MCF 10A (cell line): Measurements from ENCODE around the gene TNNT1. TPM values are rescaled to one million over a fixed set of nuclear protein-coding genes. Genes with fewer than 3 reads are reported as not detected.
A peak's percentile ranks its signal among the peaks of the same experiment; 100 is the strongest.

Experiments used
- BruUV-seq: library from RNA; stranded (reverse); fragments of 400-500 nt; replicated peaks from 2 replicates; lab custom pipeline; 2021; lab: Mats Ljungman, UMichigan
- CTCF ChIA-PET: fragments of 300-600 bp; sonication (Branson Sonifier 250); formaldehyde crosslinking; extraction: SDS; loops from one replicate; lab custom pipeline; 2021; ENCODE audit warnings: antibody characterized with exemption, inconsistent platforms; lab: Yijun Ruan, JAX
- POLR2A ChIA-PET: fragments of 300-600, 350-650 bp; sonication (Branson Sonifier 250); formaldehyde crosslinking; extraction: SDS; loops from one replicate; lab custom pipeline; 2020; ENCODE audit warnings: antibody characterized with exemption, inconsistent platforms; lab: Yijun Ruan, JAX
- DNase-seq: peaks from one replicate; pipeline ENCODE4 v3.0.0-alpha.2; 2018; ENCODE audit not compliant: unreplicated experiment
- H3K27ac Mint-ChIP-seq: one replicate; pipeline ENCODE4 v1.8.0; 2022; ENCODE audit warnings: mild to moderate bottlenecking, low read depth, mixed read lengths; ENCODE audit not compliant: unreplicated experiment
- H3K27me3 Mint-ChIP-seq: one replicate; pipeline ENCODE4 v1.8.0; 2022; ENCODE audit warnings: mixed read lengths; ENCODE audit not compliant: insufficient read depth, unreplicated experiment
- H3K36me3 Mint-ChIP-seq: one replicate; pipeline ENCODE4 v1.8.0; 2022; ENCODE audit warnings: mild to moderate bottlenecking, moderate library complexity, mixed read lengths; ENCODE audit not compliant: insufficient read depth, unreplicated experiment
- H3K4me1 Mint-ChIP-seq: one replicate; pipeline ENCODE4 v1.8.0; 2022; ENCODE audit warnings: mixed read lengths; ENCODE audit not compliant: insufficient read depth, unreplicated experiment
- H3K4me3 Mint-ChIP-seq: one replicate; pipeline ENCODE4 v1.8.0; 2022; ENCODE audit warnings: mild to moderate bottlenecking, moderate library complexity, mixed read lengths; ENCODE audit not compliant: unreplicated experiment
- H3K9me3 Mint-ChIP-seq: one replicate; pipeline ENCODE4 v1.8.0; 2022; ENCODE audit warnings: mixed read lengths; ENCODE audit not compliant: unreplicated experiment
- intact Hi-C: fragments of 100-400 bp; cut with micrococcal nuclease; formaldehyde crosslinking; loops from 2 replicates; pipeline ENCODE4 v1.14.1; 2022
- total RNA-seq: library from RNA; stranded (reverse); gene quantifications from 2 replicates; pipeline ENCODE4 v1.2.3, GENCODE V29; 2022
- TF ChIP-seq, protein P1 (sequence below): fragments of 200-600 bp; IDR thresholded peaks from one replicate; pipeline ENCODE4 v1.8.0; 2022; ENCODE audit warnings: antibody characterized with exemption, mild to moderate bottlenecking; ENCODE audit not compliant: unreplicated experiment

Gene TNNT1
- total RNA-seq, 1 experiment from 2014 or later: 32.3 TPM

GRCh38 chr19:55117663-55118391 is 31.2 kb downstream of the TNNT1 start:
- no peaks in the 10 kb centered on the region for H3K9me3 Mint-ChIP-seq
- TSS peak; percentile 89 for BruUV-seq
- peaks cover 4% of the 10 kb centered on the region for H3K27me3 Mint-ChIP-seq
- H3K36me3 Mint-ChIP-seq: peaks cover 4% of the 10 kb centered on the region
- intact Hi-C loops: no loop called here
- peaks cover 25% of the 10 kb centered on the region for H3K4me1 Mint-ChIP-seq
- peak overlapping the region; percentile 87 for H3K4me3 Mint-ChIP-seq
- ChIA-PET CTCF (interaction anchor here (0.5 to 1.6 kb wide), 4 partner anchors 30 to 206 kb away, joined by 3 to 4 read pairs (median 4); no protein-coding TSS in a partner anchor), POLR2A (interaction anchor here (0.6 to 2.3 kb wide), 25 partner anchors 9 to 929 kb away, joined by 3 to 12 read pairs (median 3); partner anchors contain the start of genes DNAAF3, FIZ1, KMT5C and LENG8)
- TF ChIP-seq, protein P1, sequence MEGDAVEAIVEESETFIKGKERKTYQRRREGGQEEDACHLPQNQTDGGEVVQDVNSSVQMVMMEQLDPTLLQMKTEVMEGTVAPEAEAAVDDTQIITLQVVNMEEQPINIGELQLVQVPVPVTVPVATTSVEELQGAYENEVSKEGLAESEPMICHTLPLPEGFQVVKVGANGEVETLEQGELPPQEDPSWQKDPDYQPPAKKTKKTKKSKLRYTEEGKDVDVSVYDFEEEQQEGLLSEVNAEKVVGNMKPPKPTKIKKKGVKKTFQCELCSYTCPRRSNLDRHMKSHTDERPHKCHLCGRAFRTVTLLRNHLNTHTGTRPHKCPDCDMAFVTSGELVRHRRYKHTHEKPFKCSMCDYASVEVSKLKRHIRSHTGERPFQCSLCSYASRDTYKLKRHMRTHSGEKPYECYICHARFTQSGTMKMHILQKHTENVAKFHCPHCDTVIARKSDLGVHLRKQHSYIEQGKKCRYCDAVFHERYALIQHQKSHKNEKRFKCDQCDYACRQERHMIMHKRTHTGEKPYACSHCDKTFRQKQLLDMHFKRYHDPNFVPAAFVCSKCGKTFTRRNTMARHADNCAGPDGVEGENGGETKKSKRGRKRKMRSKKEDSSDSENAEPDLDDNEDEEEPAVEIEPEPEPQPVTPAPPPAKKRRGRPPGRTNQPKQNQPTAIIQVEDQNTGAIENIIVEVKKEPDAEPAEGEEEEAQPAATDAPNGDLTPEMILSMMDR: no peak
- peak; percentile 99 for DNase-seq
- H3K27ac Mint-ChIP-seq: peak overlapping the region; percentile 92

DNA sequence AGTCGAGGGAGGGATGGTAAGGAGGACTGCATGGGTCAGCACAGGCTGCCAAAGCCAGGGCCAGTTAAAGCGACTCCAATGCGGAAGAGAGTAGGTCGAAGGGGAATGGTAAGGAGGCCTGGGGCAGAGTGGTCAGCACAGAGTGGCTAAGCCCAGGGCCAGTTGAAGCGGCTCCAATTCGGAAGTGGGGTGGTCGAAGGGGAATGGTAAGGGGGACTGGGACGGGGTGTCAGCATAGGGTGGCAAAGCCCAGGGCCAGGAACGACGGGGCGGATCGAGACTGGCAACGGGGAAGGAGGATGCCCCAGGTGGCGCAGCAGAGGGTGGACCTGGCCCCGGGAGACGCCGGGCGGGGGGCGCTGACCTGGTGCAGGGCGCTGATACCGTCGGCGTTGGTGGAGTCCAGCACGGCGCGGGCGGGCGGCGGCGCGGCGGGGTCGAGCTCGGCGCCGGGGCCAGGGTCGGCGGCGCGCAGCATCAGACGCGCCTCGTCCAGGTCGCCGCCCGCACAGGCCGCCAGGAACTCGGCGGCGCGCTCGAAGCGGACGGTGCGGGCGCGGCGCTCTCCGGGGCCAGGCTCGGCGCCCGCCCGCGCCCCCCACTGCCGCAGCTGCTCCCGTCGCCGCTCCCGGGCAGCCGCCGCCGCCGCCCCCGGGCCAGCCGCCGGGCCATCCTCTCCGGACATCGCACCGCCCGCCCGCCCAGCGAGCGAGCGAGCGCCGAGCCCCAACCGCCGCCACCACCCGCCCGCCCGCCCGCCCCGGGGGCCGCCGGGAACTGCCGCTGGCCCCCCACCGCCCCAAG is 31.9 kb downstream of the TNNT1 start, which contains the start of gene PPP1R12C:
PPP1R12C (minus strand) TSS at position 779 of the 804 bp plus-strand sequence; CDS start at position 685, 94 bp downstream.
- peak within 1 kb of the TSS; percentile 87 for H3K4me3 Mint-ChIP-seq
- H3K27me3 Mint-ChIP-seq: no peaks in the 10 kb centered on the region
- H3K27ac Mint-ChIP-seq: peak within 1 kb of the TSS; percentile 92
- ChIA-PET CTCF (interaction anchor here (0.6 to 1.6 kb wide), 4 partner anchors 28 to 502 kb away, joined by 3 to 4 read pairs (median 4); no protein-coding TSS in a partner anchor), POLR2A (interaction anchor here (0.6 to 2.3 kb wide), 26 partner anchors 10 to 980 kb away, joined by 3 to 12 read pairs (median 4); partner anchors contain the start of genes DNAAF3, EPS8L1, FIZ1 and ISOC2)
- BruUV-seq: no TSS peak
- intact Hi-C loops: no loop called here
- peaks cover 4% of the 10 kb centered on the region for H3K36me3 Mint-ChIP-seq
- no peak for DNase-seq
- H3K9me3 Mint-ChIP-seq: no peaks in the 10 kb centered on the region
- peaks cover 25% of the 10 kb centered on the region for H3K4me1 Mint-ChIP-seq
- TF ChIP-seq, protein P1: no peak

DNA sequence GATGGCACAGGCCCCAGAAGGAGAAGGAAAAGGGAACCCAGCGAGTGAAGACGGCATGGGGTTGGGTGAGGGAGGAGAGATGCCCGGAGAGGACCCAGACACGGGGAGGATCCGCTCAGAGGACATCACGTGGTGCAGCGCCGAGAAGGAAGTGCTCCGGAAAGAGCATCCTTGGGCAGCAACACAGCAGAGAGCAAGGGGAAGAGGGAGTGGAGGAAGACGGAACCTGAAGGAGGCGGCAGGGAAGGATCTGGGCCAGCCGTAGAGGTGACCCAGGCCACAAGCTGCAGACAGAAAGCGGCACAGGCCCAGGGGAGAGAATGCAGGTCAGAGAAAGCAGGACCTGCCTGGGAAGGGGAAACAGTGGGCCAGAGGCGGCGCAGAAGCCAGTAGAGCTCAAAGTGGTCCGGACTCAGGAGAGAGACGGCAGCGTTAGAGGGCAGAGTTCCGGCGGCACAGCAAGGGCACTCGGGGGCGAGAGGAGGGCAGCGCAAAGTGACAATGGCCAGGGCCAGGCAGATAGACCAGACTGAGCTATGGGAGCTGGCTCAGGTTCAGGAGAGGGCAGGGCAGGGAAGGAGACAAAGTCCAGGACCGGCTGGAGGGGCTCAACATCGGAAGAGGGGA is 32.7 kb downstream of the TNNT1 start:
- H3K9me3 Mint-ChIP-seq: no peaks in the 10 kb centered on the region
- peak; percentile 43 for DNase-seq
- intact Hi-C loops: no loop called here
- H3K36me3 Mint-ChIP-seq: peaks cover 4% of the 10 kb centered on the region
- H3K4me1 Mint-ChIP-seq: peaks cover 25% of the 10 kb centered on the region
- ChIA-PET POLR2A (interaction anchor here (0.6 to 2.3 kb wide), 14 partner anchors 20 to 980 kb away, joined by 3 to 10 read pairs (median 4); partner anchors contain the start of genes DNAAF3, EPS8L1, ISOC2 and KMT5C), CTCF (interaction anchor here (0.5 to 1.3 kb wide), 4 partner anchors 27 to 503 kb away, joined by 3 to 4 read pairs (median 3); no protein-coding TSS in a partner anchor)
- TSS peak; percentile 46 for BruUV-seq
- peak overlapping the region; percentile 92 for H3K27ac Mint-ChIP-seq
- H3K4me3 Mint-ChIP-seq: peak overlapping the region; percentile 87
- TF ChIP-seq, protein P1: no peak
- no peaks in the 10 kb centered on the region for H3K27me3 Mint-ChIP-seq
